ENCODE results near the gene CASZ1.

Gene CASZ1

GRCh38 chr1:10617318-10617717 lies 179.1 kb downstream of the CASZ1 start:
- DNase-seq, result no peak

- no peak for DNase-seq
These were observed 179.8 kb downstream of the CASZ1 start for GRCh38 chr1:10616696-10617095.

GRCh38 chr1:10615932-10616671 lies 180.3 kb downstream of the CASZ1 start:
- no peak for DNase-seq

GRCh38 chr1:10615332-10615731 lies 181.1 kb downstream of the CASZ1 start:
- no peak for DNase-seq

GRCh38 chr1:10614377-10615225 lies 181.8 kb downstream of the CASZ1 start:
- DNase-seq, result no peak

GRCh38 chr1:10613861-10614260 lies 182.6 kb downstream of the CASZ1 start:
- no peak for DNase-seq

GRCh38 chr1:10613340-10613739 lies 183.1 kb downstream of the CASZ1 start:
- DNase-seq, result no peak

GRCh38 chr1:10612436-10613160 lies 183.8 kb downstream of the CASZ1 start:
- DNase-seq, result no peak

- DNase-seq, result no peak
These were observed 185.4 kb downstream of the CASZ1 start for GRCh38 chr1:10610901-10611600.

GRCh38 chr1:10608690-10609089 lies 187.8 kb downstream of the CASZ1 start:
- no peak for DNase-seq

- no peak for DNase-seq
These were observed 189.2 kb downstream of the CASZ1 start for GRCh38 chr1:10607228-10607627.

GRCh38 chr1:10606064-10606463 lies 190.4 kb downstream of the CASZ1 start:
- DNase-seq, result no peak

GRCh38 chr1:10604966-10605365 lies 191.5 kb downstream of the CASZ1 start:
- no peak for DNase-seq

- DNase-seq, result no peak
These were observed 193.5 kb downstream of the CASZ1 start for GRCh38 chr1:10602936-10603335.

GRCh38 chr1:10601342-10602070 lies 194.9 kb downstream of the CASZ1 start:
- no peak for DNase-seq

GRCh38 chr1:10599194-10599861 lies 197.1 kb downstream of the CASZ1 start:
- DNase-seq, result no peak

GRCh38 chr1:10598389-10598702 lies 198.1 kb downstream of the CASZ1 start:
- DNase-seq, result no peak

GRCh38 chr1:10597492-10598388 lies 198.7 kb downstream of the CASZ1 start:
- DNase-seq, result no peak

GRCh38 chr1:10596780-10597179 lies 199.7 kb downstream of the CASZ1 start:
- DNase-seq, result no peak

GRCh38 chr1:10594595-10595223 lies 201.7 kb downstream of the CASZ1 start:
- DNase-seq, result no peak
